ENCODE results near the gene SPTLC2. TPM values are rescaled to one million over a fixed set of nuclear protein-coding genes. Genes with fewer than 3 reads are reported as not detected.

Gene SPTLC2
- total and polyA plus RNA-seq, 2 of the 8 experiments (the other 6 are each of a cell fraction or from before 2014, with no cell fraction given) = 8.9 to 35.1 TPM

GRCh38 chr14:77469539-77469938 lies 146.9 kb downstream of the SPTLC2 start:
- Histone ChIP-seq H3K79me2 (ENCODE audit: control insufficient read depth in 1 of 2, insufficient read depth in 2 of 2, low read length in 2 of 2) (no peaks in the 10 kb centered on the region), H2AK5ac (ENCODE audit: low read depth, low read length) (no peak overlapping the region), H3K4me1 (replicated peaks in 1 of 4; ENCODE audit: control insufficient read depth in 3 of 4, insufficient read depth in 4 of 4, low read length in 3 of 4) (peaks cover 0 to 6% (median 3%) of the 10 kb centered on the region in 4 experiments; a peak in 3 of 7 replicates), H3K4ac (replicated peaks; ENCODE audit: insufficient read length, low read depth, low read length) (no peak overlapping the region), H3K23me2 (ENCODE audit: low read depth, low read length) (no peaks in the 10 kb centered on the region), H3K18ac (ENCODE audit: extremely low read depth, low read length) (no peak overlapping the region), H4K91ac (replicated peaks; ENCODE audit: insufficient read length, low read length) (no peak overlapping the region), H4K8ac (ENCODE audit: extremely low read depth, insufficient read depth, low read length) (no peak overlapping the region), H2BK120ac (replicated peaks; ENCODE audit: low read depth, low read length) (no peak overlapping the region), H2BK15ac (ENCODE audit: low read length) (no peak overlapping the region), H3K27me3 (replicated peaks in 1 of 4; ENCODE audit: control insufficient read depth in 3 of 4, extremely low read depth in 1 of 4, insufficient read depth in 3 of 4, low read length in 3 of 4) (no peaks in the 10 kb centered on the region), H3K79me1 (ENCODE audit: low read depth, low read length) (no peaks in the 10 kb centered on the region), H2BK20ac (ENCODE audit: low read length) (no peak overlapping the region), H3K4me3 (ENCODE audit: extremely low read depth in 1 of 4, insufficient read depth in 2 of 4, low read depth in 3 of 4, low read length in 4 of 4) (no peak overlapping the region), H3K36me3 (ENCODE audit: control insufficient read depth in 2 of 4, insufficient read depth in 4 of 4, low read length in 3 of 4) (peaks cover 15 to 51% (median 31%) of the 10 kb centered on the region in 4 experiments), H4K20me1 (replicated peaks in 1 of 2; ENCODE audit: control insufficient read depth in 1 of 2, insufficient read depth in 2 of 2, low read length in 2 of 2) (peaks cover 0 to 3% of the 10 kb centered on the region in 2 experiments), H3K14ac (ENCODE audit: insufficient read length) (no peak overlapping the region), H3K4me2 (ENCODE audit: insufficient read depth in 1 of 2, low read depth in 2 of 2, low read length in 2 of 2) (no peak overlapping the region), H3K56ac (replicated peaks; ENCODE audit: insufficient read length, low read depth, low read length) (no peak overlapping the region), H2BK5ac (ENCODE audit: low read depth, low read length) (no peak overlapping the region), H3K23ac (ENCODE audit: insufficient read length) (no peak overlapping the region), H3K9ac (replicated peaks in 1 of 4; ENCODE audit: extremely low read depth in 1 of 4, low read depth in 3 of 4, low read length in 3 of 4) (no peak overlapping the region), H3K27ac (ENCODE audit: low read depth, low read length) (no peak overlapping the region), H2AFZ (ENCODE audit: low read length) (no peak overlapping the region), H3K9me3 (ENCODE audit: insufficient read depth in 2 of 2, low read depth in 1 of 2, low read length in 1 of 2) (no peaks in the 10 kb centered on the region), H2BK12ac (ENCODE audit: low read depth, low read length) (no peak overlapping the region), H4K5ac (ENCODE audit: insufficient read length, low read depth, low read length) (no peak overlapping the region)
- FAIRE-seq (no peak), DNase-seq (ENCODE audit: low read depth in 1 of 2, low spot score in 2 of 2) (no peak)
- CTCF ChIA-PET (ENCODE audit: partially characterized antibody) = interaction anchor here (0.8 to 3.9 kb wide), 3 partner anchors 9 to 82 kb away, joined by 3 to 32 read pairs (median 4); partner anchors contain the start of genes AHSA1 and VIPAS39
- TF ChIP-seq BACH1 (IDR thresholded peaks at IDR 0.05; ENCODE audit: low read length) (no peak), TAF7 (optimal IDR thresholded peaks at IDR 0.05; ENCODE audit: borderline replicate concordance, low read depth, low read length) (no peak), GABPA (IDR thresholded peaks at IDR 0.05; ENCODE audit: borderline replicate concordance, insufficient read depth, low read length) (no peak), CBX8 (IDR thresholded peaks at IDR 0.05; ENCODE audit: borderline replicate concordance, low read depth, low read length) (no peak), TCF12 (IDR thresholded peaks at IDR 0.05; ENCODE audit: low read depth, low read length) (no peak)
- TF ChIP-seq, protein P1, sequence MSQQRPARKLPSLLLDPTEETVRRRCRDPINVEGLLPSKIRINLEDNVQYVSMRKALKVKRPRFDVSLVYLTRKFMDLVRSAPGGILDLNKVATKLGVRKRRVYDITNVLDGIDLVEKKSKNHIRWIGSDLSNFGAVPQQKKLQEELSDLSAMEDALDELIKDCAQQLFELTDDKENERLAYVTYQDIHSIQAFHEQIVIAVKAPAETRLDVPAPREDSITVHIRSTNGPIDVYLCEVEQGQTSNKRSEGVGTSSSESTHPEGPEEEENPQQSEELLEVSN (IDR thresholded peaks at IDR 0.05) = no peak
- 90% methylated on average over 1 of the region's 1 CpG; no CpG with 5 or more reads in 1 of the 2 experiments for WGBS, 2 experiments (ENCODE audit: extremely low coverage in 1 of 2, insufficient coverage in 1 of 2, insufficient read length in 1 of 2, insufficient replicate concordance in 2 of 2, low coverage in 1 of 2, low lambda C conversion rate in 2 of 2, missing lambda C conversion rate in 1 of 2)
- POLR2A ChIA-PET (ENCODE audit: partially characterized antibody) = interaction anchor here (1.0 to 1.6 kb wide), 3 partner anchors 10 to 12 kb away, joined by 3 to 6 read pairs (median 4); partner anchors contain the start of genes AHSA1 and VIPAS39
